Adipocyte (in vitro differentiated cells): ENCODE results near the gene BRAT1.
"Not testable (repeated sequence)": the region's sequence is repeated elsewhere in the genome, so short reads cannot be mapped to it uniquely, and the experiment has no call there.

Source experiments
- DNase-seq: peaks from one replicate; pipeline ENCODE4 v3.0.0-alpha.2; 2015; ENCODE audit warnings: low read depth
- H3K27me3 ChIP-seq: replicated peaks from 2 replicates; pipeline ENCODE4 v1.7.0; 2013; ENCODE audit warnings: mild to moderate bottlenecking, low read length, moderate library complexity; ENCODE audit not compliant: control insufficient read depth, insufficient read depth
- H3K36me3 ChIP-seq: 2 replicates; pipeline ENCODE4 v1.7.0; 2013; ENCODE audit warnings: low read length, mild to moderate bottlenecking, moderate library complexity; ENCODE audit not compliant: control insufficient read depth, insufficient read depth, severe bottlenecking
- H3K4me1 ChIP-seq: 2 replicates; pipeline ENCODE4 v1.7.0; 2013; ENCODE audit warnings: mild to moderate bottlenecking, low read length, moderate library complexity; ENCODE audit not compliant: control insufficient read depth, insufficient read depth
- H3K4me3 ChIP-seq: 2 replicates; pipeline ENCODE4 v1.7.0; 2013; ENCODE audit warnings: mild to moderate bottlenecking, low read length, moderate library complexity
- H3K9ac ChIP-seq: 2 replicates; pipeline ENCODE4 v1.7.0; 2013; ENCODE audit warnings: mild to moderate bottlenecking, low read length, moderate library complexity
- H3K9me3 ChIP-seq: 2 replicates; pipeline ENCODE4 v1.7.0; 2013; ENCODE audit warnings: mild to moderate bottlenecking, low read length, moderate library complexity; ENCODE audit not compliant: control insufficient read depth

Gene BRAT1

GRCh38 chr7:2540641-2541051 is 14.7 kb downstream of the BRAT1 start:
- H3K9me3 ChIP-seq, result no peaks in the 10 kb centered on the region
- peaks cover 56% of the 10 kb centered on the region for H3K36me3 ChIP-seq
- no peak overlapping the region for H3K9ac ChIP-seq
- no peak overlapping the region for H3K4me3 ChIP-seq
- H3K27me3 ChIP-seq, result no peaks in the 10 kb centered on the region
- H3K4me1 ChIP-seq, result no peaks in the 10 kb centered on the region
- DNase-seq, result no peak

- H3K4me1 ChIP-seq, result no peaks in the 10 kb centered on the region
- no peaks in the 10 kb centered on the region for H3K9me3 ChIP-seq
- DNase-seq, result no peak
- H3K9ac ChIP-seq, result no peak overlapping the region
- H3K4me3 ChIP-seq, result no peak overlapping the region
- H3K27me3 ChIP-seq, result no peaks in the 10 kb centered on the region
- peaks cover 54% of the 10 kb centered on the region for H3K36me3 ChIP-seq
Observed at GRCh38 chr7:2540133-2540532, 15.2 kb downstream of the BRAT1 start.

DNA sequence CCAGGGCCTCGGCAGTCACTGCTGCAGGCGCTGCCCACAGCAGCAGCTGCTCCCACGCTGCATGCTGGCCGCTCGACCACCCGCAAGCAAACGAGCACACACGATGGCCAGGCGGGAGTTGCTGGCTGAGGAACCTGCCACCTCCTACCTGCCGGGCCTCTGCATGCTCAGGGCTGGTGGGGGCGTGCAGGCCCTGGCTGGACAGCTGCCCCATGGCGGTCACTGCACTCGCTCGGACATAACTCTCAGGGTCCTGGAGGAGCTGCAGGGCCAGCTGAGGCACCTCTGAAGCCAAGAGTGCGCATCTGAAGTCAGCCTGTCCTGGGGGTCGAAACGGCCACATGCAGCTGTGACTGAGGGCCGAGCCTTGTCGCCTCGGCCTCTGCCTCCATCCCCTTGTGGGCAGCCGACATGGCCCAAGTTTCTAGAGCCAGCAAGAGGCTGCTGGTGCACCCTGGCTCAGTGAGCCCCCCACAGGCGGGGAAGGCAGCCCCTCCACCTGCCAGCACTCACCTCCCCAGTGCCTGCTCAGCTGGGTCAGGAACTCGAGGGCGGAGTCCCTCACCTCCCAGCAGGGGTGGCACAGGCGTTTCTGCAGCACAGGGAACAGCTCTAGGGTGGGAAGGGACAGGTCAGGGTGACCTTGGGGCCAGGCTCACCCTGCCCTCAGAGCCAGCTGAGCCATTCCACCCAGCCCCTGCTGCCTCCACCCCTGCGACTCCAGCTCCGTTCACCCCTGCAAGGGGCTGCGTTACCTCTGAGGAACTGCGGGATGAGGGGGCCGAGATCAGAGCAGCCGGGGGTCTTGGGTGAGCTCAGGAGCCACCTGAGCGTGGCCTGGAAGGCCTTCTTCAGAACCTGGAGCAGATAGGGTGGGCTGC is 16.1 kb downstream of the BRAT1 start:
- Histone ChIP-seq H3K9me3 (no peaks in the 10 kb centered on the region), H3K4me1 (no peaks in the 10 kb centered on the region), H3K36me3 (peaks cover 48% of the 10 kb centered on the region), H3K27me3 (no peaks in the 10 kb centered on the region), H3K9ac (no peak overlapping the region), H3K4me3 (no peak overlapping the region)
- DNase-seq, result no peak

DNA sequence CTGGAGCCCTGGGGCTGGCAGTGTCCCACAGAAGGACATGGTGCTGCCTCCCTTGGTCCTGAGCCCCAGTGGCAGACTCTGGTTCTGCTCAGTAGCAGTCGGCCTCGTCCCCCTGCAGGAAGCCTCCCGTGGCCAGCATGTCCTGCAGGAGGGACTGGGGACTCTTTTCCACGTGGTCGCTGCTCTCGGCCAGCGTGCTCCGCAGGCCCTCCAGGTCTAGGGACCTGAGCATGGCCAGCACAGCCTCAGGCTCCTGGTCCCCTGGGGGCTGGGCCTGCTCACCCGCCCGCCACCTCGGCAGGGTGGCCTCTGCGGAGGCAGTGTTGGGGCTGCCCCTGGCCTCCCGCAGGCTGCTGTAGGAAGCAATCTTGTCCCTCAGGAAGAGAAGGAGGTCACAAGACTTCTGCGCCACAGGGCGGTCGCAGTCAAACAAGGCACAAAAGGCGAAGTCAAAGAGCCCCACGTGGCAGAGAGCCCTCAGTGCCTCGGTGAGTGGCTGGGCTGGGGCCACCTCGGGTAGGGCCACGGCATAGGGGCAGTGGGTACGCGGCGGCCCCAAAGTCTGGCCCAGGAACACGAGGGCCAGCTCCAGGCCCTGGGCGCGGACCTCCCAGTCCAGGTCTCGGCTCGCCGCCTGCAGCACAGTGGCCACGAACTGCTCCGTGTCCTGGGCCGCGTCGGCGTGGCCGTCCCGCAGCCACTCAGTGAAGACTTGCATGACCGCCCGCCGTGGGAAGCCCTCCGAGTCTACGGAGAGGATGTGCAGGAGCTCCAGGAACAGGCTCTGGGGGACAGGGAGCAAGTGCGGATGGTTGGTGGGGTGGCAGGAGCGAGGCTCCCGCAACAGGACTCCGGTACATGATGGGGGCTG is 17.1 kb downstream of the BRAT1 start:
- H3K9me3 ChIP-seq, result no peaks in the 10 kb centered on the region
- H3K4me1 ChIP-seq, result no peaks in the 10 kb centered on the region
- no peak overlapping the region for H3K9ac ChIP-seq
- H3K36me3 ChIP-seq, result peaks cover 39% of the 10 kb centered on the region
- H3K27me3 ChIP-seq, result no peaks in the 10 kb centered on the region
- H3K4me3 ChIP-seq, result no peak overlapping the region
- no peak for DNase-seq

- not testable (repeated sequence) for H3K4me1 ChIP-seq, DNase-seq, H3K9me3 ChIP-seq, H3K27me3 ChIP-seq, H3K9ac ChIP-seq, H3K4me3 ChIP-seq
- peaks cover 24% of the 10 kb centered on the region for H3K36me3 ChIP-seq
Observed at GRCh38 chr7:2535872-2536627, 19.3 kb downstream of the BRAT1 start.

DNA sequence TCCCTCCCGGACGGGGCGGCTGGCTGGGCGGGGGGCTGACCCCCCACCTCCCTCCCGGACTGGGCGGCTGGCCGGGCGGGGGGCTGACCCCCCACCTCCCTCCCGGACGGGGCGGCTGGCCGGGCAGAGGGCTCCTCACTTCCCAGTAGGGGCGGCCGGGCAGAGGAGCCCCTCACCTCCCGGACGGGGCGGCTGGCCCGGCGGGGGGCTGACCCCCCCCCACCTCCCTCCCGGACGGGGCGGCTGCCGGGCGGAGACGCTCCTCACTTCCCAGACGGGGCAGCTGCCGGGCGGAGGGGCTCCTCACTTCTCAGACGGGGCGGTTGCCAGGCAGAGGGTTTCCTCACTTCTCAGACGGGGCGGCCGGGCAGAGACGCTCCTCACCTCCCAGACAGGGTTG is 21.1 kb downstream of the BRAT1 start:
- Histone ChIP-seq H3K4me1 (peaks cover 20% of the 10 kb centered on the region), H3K36me3 (peaks cover 13% of the 10 kb centered on the region)
- H3K9me3 ChIP-seq, DNase-seq, H3K4me3 ChIP-seq, H3K27me3 ChIP-seq, H3K9ac ChIP-seq: not testable (repeated sequence)

DNA sequence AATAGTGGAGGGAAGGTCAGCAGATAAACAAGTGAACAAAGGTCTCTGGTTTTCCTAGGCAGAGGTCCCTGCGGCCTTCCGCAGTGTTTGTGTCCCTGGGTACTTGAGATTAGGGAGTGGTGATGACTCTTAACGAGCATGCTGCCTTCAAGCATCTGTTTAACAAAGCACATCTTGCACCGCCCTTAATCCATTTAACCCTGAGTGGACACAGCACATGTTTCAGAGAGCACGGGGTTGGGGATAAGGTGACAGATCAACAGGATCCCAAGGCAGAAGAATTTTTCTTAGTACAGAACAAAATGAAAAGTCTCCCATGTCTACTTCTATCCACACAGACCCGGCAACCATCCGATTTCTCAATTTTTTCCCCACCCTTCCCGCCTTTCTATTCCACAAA is 21.8 kb downstream of the BRAT1 start:
- peaks cover 27% of the 10 kb centered on the region for H3K4me1 ChIP-seq
- not testable (repeated sequence) for H3K36me3 ChIP-seq, H3K27me3 ChIP-seq, H3K9me3 ChIP-seq, DNase-seq, H3K4me3 ChIP-seq, H3K9ac ChIP-seq

GRCh38 chr7:2532816-2533215 is 22.5 kb downstream of the BRAT1 start:
- not testable (repeated sequence) for H3K27me3 ChIP-seq, H3K9me3 ChIP-seq, DNase-seq

GRCh38 chr7:2532199-2532772 is 23.0 kb downstream of the BRAT1 start:
- H3K4me3 ChIP-seq, DNase-seq, H3K27me3 ChIP-seq, H3K9me3 ChIP-seq, H3K9ac ChIP-seq, H3K36me3 ChIP-seq: not testable (repeated sequence)
- H3K4me1 ChIP-seq, result peaks cover 39% of the 10 kb centered on the region

More at GRCh38 chr7:2532816-2533215, 22.5 kb downstream of the BRAT1 start:
- not testable (repeated sequence) for H3K4me3 ChIP-seq, H3K36me3 ChIP-seq, H3K9ac ChIP-seq
- H3K4me1 ChIP-seq, result peaks cover 34% of the 10 kb centered on the region

DNA sequence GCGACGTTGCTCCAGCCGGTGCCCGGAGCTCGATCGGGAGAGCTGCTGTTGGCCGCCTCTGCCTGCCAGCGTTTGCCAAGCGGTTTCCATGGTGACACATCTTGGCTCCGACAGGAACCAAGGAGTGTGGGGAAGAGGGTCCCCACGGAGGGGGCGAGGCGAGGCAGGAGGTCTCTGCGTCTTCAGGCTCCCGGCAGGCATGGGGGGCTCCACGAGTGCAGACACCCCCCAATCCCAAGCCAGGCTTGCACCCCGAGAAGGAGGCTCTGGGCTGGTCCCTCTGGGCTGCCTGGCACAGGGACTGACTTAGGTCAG is 23.6 kb downstream of the BRAT1 start:
- not testable (repeated sequence) for H3K27me3 ChIP-seq, H3K4me3 ChIP-seq, H3K36me3 ChIP-seq, H3K9me3 ChIP-seq, H3K9ac ChIP-seq, DNase-seq
- peaks cover 40% of the 10 kb centered on the region for H3K4me1 ChIP-seq
